ENCODE measurements around the gene CHI3L2. TPM values are rescaled to one million over a fixed set of nuclear protein-coding genes. Genes with fewer than 3 reads are reported as not detected.

Gene CHI3L2
- total RNA-seq, 2 experiments from 2014 or later, result 8.5 to 9.0 TPM

DNA sequence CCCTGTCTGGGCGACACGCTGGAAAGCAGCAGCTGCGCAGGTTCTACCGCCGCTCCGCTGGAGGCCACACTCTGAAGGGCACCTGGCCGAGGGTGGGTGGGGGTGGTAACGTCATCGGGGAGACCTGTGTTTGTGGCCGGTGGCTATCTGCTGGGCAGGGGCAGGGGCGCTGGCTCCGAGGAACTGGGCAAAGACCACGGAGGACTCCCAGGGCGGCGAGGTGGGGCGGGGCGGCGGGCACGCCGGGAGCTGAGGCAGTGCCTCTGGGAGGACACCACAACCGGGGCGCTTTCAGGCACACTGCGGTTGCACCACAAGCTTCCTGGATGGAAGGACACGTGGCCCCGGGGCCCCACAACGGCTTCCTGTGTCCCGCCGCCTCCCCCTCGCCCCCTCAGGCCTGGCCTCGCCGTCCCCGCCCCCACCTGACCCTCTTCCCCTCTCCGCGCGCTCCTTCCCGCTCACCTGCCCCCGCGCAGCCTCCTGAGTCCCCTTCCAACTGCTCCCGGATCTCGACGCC, 23.8 kb upstream of the CHI3L2 start:
- peak overlapping the region; percentile 96 for H3K4me3 Mint-ChIP-seq
- peak overlapping the region; percentile 84 for H3K27ac Mint-ChIP-seq
- ChIA-PET CTCF (interaction anchor here (10.6 kb wide), 1 partner anchor 14 kb away, joined by 275 read pairs; no protein-coding TSS in a partner anchor), POLR2A (interaction anchor here (0.9 to 14.7 kb wide), 5 partner anchors 10 to 272 kb away, joined by 3 to 590 read pairs (median 4); no protein-coding TSS in a partner anchor)
- peaks cover 17% of the 10 kb centered on the region for H3K36me3 Mint-ChIP-seq (ENCODE audit: low read depth)
- H3K4me1 Mint-ChIP-seq, result peaks cover 59% of the 10 kb centered on the region
- H3K9me3 Mint-ChIP-seq, result no peaks in the 10 kb centered on the region
- peaks cover 14% of the 10 kb centered on the region for H3K27me3 Mint-ChIP-seq
- peak; percentile 91 for DNase-seq

GRCh38 chr1:111204201-111204982, 23.1 kb upstream of the CHI3L2 start:
- Mint-ChIP-seq H3K4me1 (peaks cover 59% of the 10 kb centered on the region), H3K36me3 (ENCODE audit: low read depth) (peaks cover 10% of the 10 kb centered on the region), H3K27ac (peak overlapping the region; percentile 84), H3K27me3 (peaks cover 14% of the 10 kb centered on the region), H3K9me3 (no peaks in the 10 kb centered on the region), H3K4me3 (peak overlapping the region; percentile 96)
- ChIA-PET CTCF (interaction anchor here (10.6 kb wide), 1 partner anchor 13 kb away, joined by 275 read pairs; no protein-coding TSS in a partner anchor), POLR2A (interaction anchor here (0.9 to 14.7 kb wide), 5 partner anchors 11 to 272 kb away, joined by 3 to 590 read pairs (median 4); no protein-coding TSS in a partner anchor)
- peak; percentile 75 for DNase-seq

DNA sequence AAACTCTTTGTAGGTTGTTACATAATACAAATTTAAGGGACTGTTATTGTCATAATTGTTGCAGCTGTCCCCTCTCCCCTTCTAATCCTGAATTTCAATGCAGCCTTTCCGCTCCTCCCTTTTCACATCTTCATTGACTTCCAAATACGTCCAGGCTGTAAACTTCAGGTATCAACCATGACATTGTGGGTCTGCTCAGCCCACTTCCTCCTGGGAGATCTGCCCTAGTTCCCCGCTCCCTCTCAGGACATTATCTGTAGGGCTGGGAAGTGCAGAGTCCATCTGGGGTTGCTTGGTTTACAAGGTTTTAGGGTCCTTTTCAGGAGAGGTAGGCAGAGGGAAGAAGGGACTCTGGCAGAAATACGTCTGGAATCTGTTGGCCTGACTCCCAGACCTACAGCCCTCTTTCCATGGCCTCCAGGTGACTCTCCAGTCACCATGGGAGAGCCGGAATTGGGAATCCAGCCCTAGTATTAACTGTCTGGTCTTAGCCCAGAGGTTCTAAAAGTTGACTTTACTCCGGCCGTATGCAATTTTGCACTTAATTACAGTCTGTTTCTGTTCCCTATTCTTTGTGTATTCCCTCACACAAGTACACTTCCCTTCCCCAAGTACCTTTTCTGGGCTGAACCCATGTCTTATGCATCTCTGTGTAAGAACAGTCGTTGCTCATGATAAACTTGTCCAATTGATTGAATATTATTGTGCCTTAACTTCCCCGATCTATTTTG, 22.4 kb upstream of the CHI3L2 start:
- CTCF ChIA-PET, result no interaction called here
- peaks cover 57% of the 10 kb centered on the region for H3K4me1 Mint-ChIP-seq
- DNase-seq, result no peak

GRCh38 chr1:111205714-111206050, 21.8 kb upstream of the CHI3L2 start:
- CTCF ChIA-PET, result no interaction called here
- Mint-ChIP-seq H3K9me3 (no peaks in the 10 kb centered on the region), H3K27me3 (peaks cover 14% of the 10 kb centered on the region), H3K4me1 (peaks cover 54% of the 10 kb centered on the region), H3K27ac (no peak overlapping the region), H3K36me3 (ENCODE audit: low read depth) (no peaks in the 10 kb centered on the region), H3K4me3 (no peak overlapping the region)
- POLR2A ChIA-PET, result no interaction called here
- DNase-seq, result no peak

More for the DNA sequence above, 22.4 kb upstream of the CHI3L2 start:
- POLR2A ChIA-PET, result interaction anchor here (14.7 kb wide), 1 partner anchor 13 kb away, joined by 590 read pairs; no protein-coding TSS in a partner anchor
- H3K9me3 Mint-ChIP-seq, result no peaks in the 10 kb centered on the region
- peaks cover 14% of the 10 kb centered on the region for H3K27me3 Mint-ChIP-seq
- H3K27ac Mint-ChIP-seq, result peak overlapping the region; percentile 75
- H3K4me3 Mint-ChIP-seq, result peak overlapping the region; percentile 96
- H3K36me3 Mint-ChIP-seq (ENCODE audit: low read depth), result peaks cover 3% of the 10 kb centered on the region

GRCh38 chr1:111208921-111209320, 18.6 kb upstream of the CHI3L2 start:
- ChIA-PET POLR2A (interaction anchor here (1.4 kb wide), 1 partner anchor 9 kb away, joined by 4 read pairs; no protein-coding TSS in a partner anchor), CTCF (no interaction called here)
- DNase-seq, result no peak
- Mint-ChIP-seq H3K27me3 (peaks cover 14% of the 10 kb centered on the region), H3K4me1 (peaks cover 42% of the 10 kb centered on the region), H3K36me3 (ENCODE audit: low read depth) (no peaks in the 10 kb centered on the region), H3K4me3 (no peak overlapping the region), H3K27ac (no peak overlapping the region), H3K9me3 (no peaks in the 10 kb centered on the region)

DNA sequence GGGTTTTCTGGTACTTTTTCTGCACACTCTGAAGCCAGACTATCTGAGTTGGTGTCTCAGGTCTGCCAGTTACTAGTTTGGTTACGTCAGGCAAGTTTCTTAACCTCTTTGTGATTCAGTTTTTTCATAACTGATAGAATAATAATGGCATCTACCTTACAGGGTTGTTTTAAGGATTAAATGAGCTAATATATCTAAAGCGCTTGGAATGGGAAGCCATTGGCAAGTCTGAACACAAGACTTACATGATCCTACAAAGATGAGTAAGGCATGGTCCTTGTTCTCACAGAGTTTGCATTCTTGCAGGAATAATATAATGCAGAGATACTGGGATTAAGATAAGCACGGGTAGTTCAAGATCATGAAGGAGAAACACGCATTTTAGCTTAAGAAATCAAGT, 17.9 kb upstream of the CHI3L2 start:
- no peak for DNase-seq
- Mint-ChIP-seq H3K9me3 (no peaks in the 10 kb centered on the region), H3K27me3 (peaks cover 13% of the 10 kb centered on the region), H3K4me1 (peaks cover 48% of the 10 kb centered on the region), H3K27ac (no peak overlapping the region), H3K4me3 (no peak overlapping the region), H3K36me3 (ENCODE audit: low read depth) (no peaks in the 10 kb centered on the region)
- POLR2A ChIA-PET, result interaction anchor here (1.0 to 1.4 kb wide), 2 partner anchors 9 to 11 kb away, joined by 4 read pairs; no protein-coding TSS in a partner anchor
- CTCF ChIA-PET, result no interaction called here

GRCh38 chr1:111211921-111212320, 15.6 kb upstream of the CHI3L2 start:
- H3K9me3 Mint-ChIP-seq, result no peaks in the 10 kb centered on the region
- peaks cover 56% of the 10 kb centered on the region for H3K4me1 Mint-ChIP-seq
- H3K4me3 Mint-ChIP-seq, result no peak overlapping the region
- peaks cover 3% of the 10 kb centered on the region for H3K36me3 Mint-ChIP-seq (ENCODE audit: low read depth)
- no peak overlapping the region for H3K27ac Mint-ChIP-seq
- DNase-seq, result no peak
- ChIA-PET CTCF (interaction anchor here (12.8 kb wide), 1 partner anchor 13 kb away, joined by 275 read pairs; the partner anchor contains the start of gene DENND2D), POLR2A (interaction anchor here (12.1 kb wide), 1 partner anchor 14 kb away, joined by 590 read pairs; the partner anchor contains the start of gene DENND2D)
- peaks cover 5% of the 10 kb centered on the region for H3K27me3 Mint-ChIP-seq

- ChIA-PET POLR2A (interaction anchor here (12.1 kb wide), 1 partner anchor 15 kb away, joined by 590 read pairs; the partner anchor contains the start of gene DENND2D), CTCF (interaction anchor here (12.8 kb wide), 1 partner anchor 13 kb away, joined by 275 read pairs; the partner anchor contains the start of gene DENND2D)
- peaks cover 3% of the 10 kb centered on the region for H3K27me3 Mint-ChIP-seq
- H3K4me3 Mint-ChIP-seq, result no peak overlapping the region
- H3K27ac Mint-ChIP-seq, result peak overlapping the region; percentile 97
- peaks cover 62% of the 10 kb centered on the region for H3K4me1 Mint-ChIP-seq
- peaks cover 3% of the 10 kb centered on the region for H3K36me3 Mint-ChIP-seq (ENCODE audit: low read depth)
- H3K9me3 Mint-ChIP-seq, result no peaks in the 10 kb centered on the region
- DNase-seq, result no peak
Observed at GRCh38 chr1:111212634-111213335, 14.7 kb upstream of the CHI3L2 start.

GRCh38 chr1:111213412-111213811, 14.1 kb upstream of the CHI3L2 start:
- CTCF ChIA-PET, result interaction anchor here (2.9 to 12.8 kb wide), 2 partner anchors 14 to 15 kb away, joined by 7 to 275 read pairs; partner anchors contain the start of gene DENND2D

GRCh38 chr1:111214074-111214801, 13.3 kb upstream of the CHI3L2 start:
- peak overlapping the region; percentile 52 for H3K4me3 Mint-ChIP-seq
- CTCF ChIA-PET, result interaction anchor here (0.7 to 12.8 kb wide), 6 partner anchors 10 to 889 kb away, joined by 5 to 275 read pairs (median 7); partner anchors contain the start of gene DENND2D
- POLR2A ChIA-PET, result interaction anchor here (1.1 to 12.1 kb wide), 9 partner anchors 12 to 378 kb away, joined by 3 to 590 read pairs (median 5); partner anchors contain the start of genes CEPT1, CHI3L2, DENND2D and DRAM2
- no peaks in the 10 kb centered on the region for H3K9me3 Mint-ChIP-seq
- peaks cover 73% of the 10 kb centered on the region for H3K4me1 Mint-ChIP-seq
- peaks cover 5% of the 10 kb centered on the region for H3K36me3 Mint-ChIP-seq (ENCODE audit: low read depth)
- H3K27ac Mint-ChIP-seq, result peak overlapping the region; percentile 97
- no peaks in the 10 kb centered on the region for H3K27me3 Mint-ChIP-seq
- DNase-seq, result no peak

More at GRCh38 chr1:111213412-111213811, 14.1 kb upstream of the CHI3L2 start:
- H3K4me3 Mint-ChIP-seq, result no peak overlapping the region
- H3K9me3 Mint-ChIP-seq, result no peaks in the 10 kb centered on the region
- peak overlapping the region; percentile 97 for H3K27ac Mint-ChIP-seq
- H3K4me1 Mint-ChIP-seq, result peaks cover 67% of the 10 kb centered on the region
- POLR2A ChIA-PET, result interaction anchor here (1.2 to 12.1 kb wide), 4 partner anchors 15 to 338 kb away, joined by 3 to 590 read pairs (median 14); partner anchors contain the start of gene DENND2D
- peaks cover 3% of the 10 kb centered on the region for H3K36me3 Mint-ChIP-seq (ENCODE audit: low read depth)
- no peak for DNase-seq
- peaks cover 1% of the 10 kb centered on the region for H3K27me3 Mint-ChIP-seq

- peak overlapping the region; percentile 97 for H3K27ac Mint-ChIP-seq
Observed at GRCh38 chr1:111214884-111215283, 12.6 kb upstream of the CHI3L2 start.

More at GRCh38 chr1:111214884-111215283, 12.6 kb upstream of the CHI3L2 start:
- H3K36me3 Mint-ChIP-seq (ENCODE audit: low read depth), result peaks cover 9% of the 10 kb centered on the region
- CTCF ChIA-PET, result interaction anchor here (0.7 to 12.8 kb wide), 9 partner anchors 8 to 890 kb away, joined by 3 to 275 read pairs (median 7); partner anchors contain the start of genes DENND2D and WDR77
- peaks cover 79% of the 10 kb centered on the region for H3K4me1 Mint-ChIP-seq
- peak; percentile 60 for DNase-seq
- POLR2A ChIA-PET, result interaction anchor here (0.7 to 12.1 kb wide), 10 partner anchors 11 to 378 kb away, joined by 3 to 590 read pairs (median 4); partner anchors contain the start of genes CEPT1, CHI3L2, DENND2D and DRAM2
- no peaks in the 10 kb centered on the region for H3K9me3 Mint-ChIP-seq
- no peaks in the 10 kb centered on the region for H3K27me3 Mint-ChIP-seq
- H3K4me3 Mint-ChIP-seq, result peak overlapping the region; percentile 52
